Activated CD8-positive, alpha-beta T cell treated with anti-CD3 and anti-CD28 coated beads, Interleukin-2, amount 10 ng/mL, durations not matched to agents 7 days and 5 days (primary cell): Measurements from ENCODE around the gene L3MBTL4. TPM values are rescaled to one million over a fixed set of nuclear protein-coding genes. Genes with fewer than 3 reads are reported as not detected.

Source experiments
- ATAC-seq: fragments of 150-1000 bp; cut with Tn5 transposase; one replicate; pipeline ENCODE4 v1.10.0; 2021; ENCODE audit warnings: moderate library complexity
- CTCF ChIA-PET: fragments of 350-600 bp; sonication (Branson Sonifier 250); formaldehyde crosslinking; loops from one replicate; lab custom pipeline; 2021; ENCODE audit warnings: antibody characterized with exemption; lab: Charles Lee
- POLR2A ChIA-PET: fragments of 350-600 bp; sonication (Branson Sonifier 250); formaldehyde crosslinking; loops from one replicate; lab custom pipeline; 2021; ENCODE audit warnings: antibody characterized with exemption; lab: Charles Lee
- DNase-seq: peaks from one replicate; pipeline ENCODE4 v3.0.0-alpha.2; 2020
- H3K27ac Mint-ChIP-seq: one replicate; pipeline ENCODE4 v1.8.0; 2021; ENCODE audit warnings: mild to moderate bottlenecking, mixed read lengths
- H3K27me3 Mint-ChIP-seq: one replicate; pipeline ENCODE4 v1.8.0; 2021; ENCODE audit warnings: low read depth, mixed read lengths
- H3K36me3 Mint-ChIP-seq: one replicate; pipeline ENCODE4 v1.8.0; 2021; ENCODE audit warnings: low read depth, mixed read lengths
- H3K4me1 Mint-ChIP-seq: one replicate; pipeline ENCODE4 v1.8.0; 2021; ENCODE audit warnings: low read depth, mixed read lengths
- H3K4me3 Mint-ChIP-seq: one replicate; pipeline ENCODE4 v1.8.0; 2021; ENCODE audit warnings: mild to moderate bottlenecking, mixed read lengths
- H3K9me3 Mint-ChIP-seq: one replicate; pipeline ENCODE4 v1.8.0; 2022; ENCODE audit warnings: mixed read lengths; ENCODE audit not compliant: insufficient read depth
- total RNA-seq, 2 experiments: library from RNA; stranded (reverse); gene quantifications; one replicate each; pipeline ENCODE4 v1.2.3, GENCODE V29; 2021

Gene L3MBTL4
- total RNA-seq, 2 experiments from 2014 or later = not detected

DNA sequence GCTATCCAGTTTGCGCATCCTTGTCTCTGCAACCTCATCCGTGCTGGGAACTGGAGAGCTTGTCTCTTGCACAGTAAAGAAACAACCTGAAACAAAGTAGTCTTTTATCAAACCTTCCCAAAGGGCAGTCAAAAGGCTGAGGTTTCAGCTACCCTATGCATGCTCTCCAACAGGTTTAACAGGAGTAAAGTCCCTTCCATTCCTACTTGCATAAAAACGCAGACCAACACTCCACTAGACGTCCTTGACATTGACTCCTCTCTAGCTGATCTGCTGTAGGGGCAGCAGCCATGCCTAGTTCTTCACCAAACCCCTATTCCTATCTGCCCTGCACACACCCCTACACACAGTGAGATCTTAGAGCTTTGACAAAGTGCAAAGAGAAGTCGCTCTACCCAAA, 41.5 kb downstream of the L3MBTL4 start:
- Mint-ChIP-seq H3K36me3 (no peaks in the 10 kb centered on the region), H3K27me3 (no peaks in the 10 kb centered on the region), H3K4me1 (no peaks in the 10 kb centered on the region), H3K4me3 (no peak overlapping the region), H3K9me3 (no peaks in the 10 kb centered on the region), H3K27ac (no peak overlapping the region)
- ATAC-seq = no peak
- no peak for DNase-seq
- POLR2A ChIA-PET = no interaction called here
- CTCF ChIA-PET = no interaction called here

DNA sequence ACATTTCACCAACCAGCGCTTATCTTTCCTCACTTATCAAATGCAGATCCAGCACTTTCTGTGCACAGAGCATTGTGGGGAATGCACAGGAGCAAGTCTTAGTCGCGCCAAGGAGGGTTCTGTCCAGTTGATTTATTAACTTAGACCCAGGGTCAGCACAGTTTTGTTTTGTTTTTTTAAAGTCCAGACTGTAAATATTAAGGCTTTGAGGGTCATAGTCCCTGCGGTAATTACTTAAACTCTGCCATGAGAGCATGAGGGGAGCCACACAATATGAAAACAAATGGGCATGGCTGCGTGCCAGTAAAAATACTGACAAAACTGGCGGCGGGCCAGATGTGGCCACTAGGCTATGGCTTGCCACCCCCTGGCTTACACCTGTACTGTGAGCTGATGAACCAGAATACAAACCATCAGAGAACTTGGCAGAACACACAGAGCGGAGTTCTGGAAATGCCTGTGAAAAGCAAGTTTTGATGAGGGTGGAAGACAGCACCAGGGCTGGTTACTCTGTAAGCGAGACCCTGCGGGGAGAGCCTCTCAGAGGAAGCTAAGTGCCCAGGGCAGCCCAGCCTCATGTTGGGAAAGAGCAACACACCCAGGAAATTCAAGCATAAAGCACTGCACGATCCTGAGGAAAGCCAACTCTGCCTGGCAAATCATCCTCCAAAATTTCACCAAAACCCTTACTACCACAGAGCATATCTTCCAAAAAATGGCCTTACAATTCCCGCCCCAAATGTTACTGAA, 43.6 kb downstream of the L3MBTL4 start:
- Mint-ChIP-seq H3K4me3 (no peak overlapping the region), H3K27ac (no peak overlapping the region), H3K9me3 (no peaks in the 10 kb centered on the region), H3K36me3 (no peaks in the 10 kb centered on the region), H3K4me1 (no peaks in the 10 kb centered on the region), H3K27me3 (no peaks in the 10 kb centered on the region)
- no peak for ATAC-seq
- DNase-seq = no peak
- CTCF ChIA-PET = no interaction called here
- POLR2A ChIA-PET = no interaction called here

DNA sequence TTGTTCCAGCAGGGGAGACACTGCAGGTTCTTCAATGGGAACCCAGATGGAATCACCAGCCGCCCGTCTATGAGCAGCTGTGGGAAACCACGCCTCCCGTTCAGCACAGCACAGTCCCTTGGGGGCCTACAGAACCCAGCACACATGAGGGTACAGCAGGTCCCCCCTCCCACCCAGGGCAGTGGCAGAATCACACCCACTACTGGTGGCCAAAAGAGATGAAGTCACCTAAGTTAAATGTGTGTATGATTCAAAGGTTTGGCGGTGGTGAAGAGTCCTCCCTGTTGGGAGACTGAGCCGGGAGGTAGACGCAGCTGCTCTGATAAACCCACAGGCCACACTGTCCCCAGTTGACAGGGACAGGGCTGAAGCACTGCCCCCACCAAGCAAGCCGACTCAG, 44.3 kb downstream of the L3MBTL4 start:
- ChIA-PET CTCF (no interaction called here), POLR2A (no interaction called here)
- Mint-ChIP-seq H3K27ac (no peak overlapping the region), H3K27me3 (no peaks in the 10 kb centered on the region), H3K36me3 (no peaks in the 10 kb centered on the region), H3K4me1 (no peaks in the 10 kb centered on the region), H3K4me3 (no peak overlapping the region), H3K9me3 (no peaks in the 10 kb centered on the region)
- no peak for DNase-seq
- ATAC-seq = no peak

DNA sequence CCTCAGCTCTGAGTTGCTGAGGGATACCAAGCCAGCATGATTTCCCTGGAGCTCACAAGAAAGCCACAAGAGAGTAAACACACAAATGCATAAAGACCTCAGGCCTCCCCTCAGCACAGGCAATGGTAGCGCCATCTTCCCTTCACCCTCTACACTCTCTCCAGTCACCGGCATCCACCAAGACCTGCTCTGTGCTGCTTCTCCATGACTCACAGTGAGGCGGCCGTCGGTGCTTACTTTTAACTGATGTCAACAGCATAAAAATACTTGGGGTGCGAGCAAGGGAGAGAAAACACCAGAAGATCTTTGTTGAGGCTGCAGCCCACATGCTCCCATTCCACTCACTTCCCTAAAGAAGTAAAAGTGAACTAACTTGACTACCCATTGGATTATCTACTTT, 46.7 kb downstream of the L3MBTL4 start:
- POLR2A ChIA-PET = no interaction called here
- H3K4me3 Mint-ChIP-seq = no peak overlapping the region
- CTCF ChIA-PET = no interaction called here
- no peaks in the 10 kb centered on the region for H3K27me3 Mint-ChIP-seq
- H3K27ac Mint-ChIP-seq = no peak overlapping the region
- DNase-seq = no peak
- peaks cover 4% of the 10 kb centered on the region for H3K9me3 Mint-ChIP-seq
- ATAC-seq = no peak
- no peaks in the 10 kb centered on the region for H3K4me1 Mint-ChIP-seq
- H3K36me3 Mint-ChIP-seq = no peaks in the 10 kb centered on the region

DNA sequence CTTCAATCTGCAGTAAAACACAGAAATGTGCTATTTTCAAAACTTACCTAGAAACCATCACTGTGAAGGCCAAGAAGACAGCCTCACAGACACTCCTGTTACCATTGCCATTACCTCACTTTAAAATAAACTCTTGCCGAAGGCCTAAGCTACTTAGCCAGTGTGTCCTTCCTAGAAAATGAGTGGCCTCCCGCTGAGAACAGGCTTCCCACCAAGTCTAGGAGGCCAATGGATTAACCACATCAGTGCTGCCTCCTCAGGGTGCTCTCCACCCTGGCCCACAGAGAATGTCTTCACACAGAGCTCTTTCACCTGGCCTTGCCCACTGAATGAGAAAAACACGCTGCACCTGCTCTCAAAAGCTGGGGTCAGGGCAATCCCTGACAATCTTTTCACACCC, 47.5 kb downstream of the L3MBTL4 start:
- H3K27ac Mint-ChIP-seq = no peak overlapping the region
- peaks cover 4% of the 10 kb centered on the region for H3K9me3 Mint-ChIP-seq
- H3K27me3 Mint-ChIP-seq = no peaks in the 10 kb centered on the region
- ChIA-PET POLR2A (no interaction called here), CTCF (no interaction called here)
- DNase-seq = no peak
- ATAC-seq = no peak
- H3K4me3 Mint-ChIP-seq = no peak overlapping the region
- no peaks in the 10 kb centered on the region for H3K36me3 Mint-ChIP-seq
- H3K4me1 Mint-ChIP-seq = no peaks in the 10 kb centered on the region

DNA sequence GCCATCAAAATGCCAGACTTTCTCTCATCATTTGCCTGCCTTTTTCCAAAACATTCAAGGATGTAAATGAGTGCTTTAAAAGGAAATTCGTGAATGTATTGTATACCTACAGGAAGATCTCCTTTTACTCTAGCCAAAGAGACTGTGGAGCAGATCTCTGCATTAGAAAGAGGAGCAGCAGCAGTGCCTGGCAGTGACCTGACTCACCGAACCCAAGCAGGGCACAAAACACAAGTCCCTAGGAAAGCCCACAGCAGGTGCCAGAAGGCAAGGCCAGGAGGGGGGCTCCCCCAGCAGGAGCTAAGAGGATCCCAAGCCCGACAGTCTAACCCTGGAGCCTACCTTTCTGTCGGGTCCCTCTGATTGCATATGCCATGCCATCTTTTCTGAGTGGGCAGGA, 47.9 kb downstream of the L3MBTL4 start:
- H3K9me3 Mint-ChIP-seq = peaks cover 4% of the 10 kb centered on the region
- ATAC-seq (no peak), DNase-seq (no peak)
- POLR2A ChIA-PET = no interaction called here
- H3K4me3 Mint-ChIP-seq = no peak overlapping the region
- H3K27ac Mint-ChIP-seq = no peak overlapping the region
- no peaks in the 10 kb centered on the region for H3K36me3 Mint-ChIP-seq
- CTCF ChIA-PET = no interaction called here
- no peaks in the 10 kb centered on the region for H3K27me3 Mint-ChIP-seq
- H3K4me1 Mint-ChIP-seq = no peaks in the 10 kb centered on the region

DNA sequence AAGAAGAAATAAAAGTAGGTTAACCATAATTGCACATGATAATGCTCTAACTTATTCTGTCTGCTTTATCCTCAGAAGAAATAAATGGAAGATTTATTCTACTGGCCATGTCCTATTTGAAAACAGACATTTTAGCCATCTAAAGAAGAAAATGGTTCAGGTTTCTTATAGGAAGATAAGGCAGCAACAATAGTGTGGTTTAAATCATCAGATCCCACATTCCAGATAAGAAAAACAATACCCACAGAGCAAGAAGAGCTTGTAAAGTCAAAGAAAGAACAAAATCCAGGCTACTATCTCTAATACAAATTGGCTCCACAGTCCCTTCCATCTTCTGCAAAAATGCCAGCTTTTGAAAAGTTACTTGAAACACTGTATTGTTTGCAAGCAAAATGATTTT, 49.3 kb downstream of the L3MBTL4 start:
- Mint-ChIP-seq H3K4me3 (no peak overlapping the region), H3K36me3 (no peaks in the 10 kb centered on the region)
- CTCF ChIA-PET = no interaction called here

DNA sequence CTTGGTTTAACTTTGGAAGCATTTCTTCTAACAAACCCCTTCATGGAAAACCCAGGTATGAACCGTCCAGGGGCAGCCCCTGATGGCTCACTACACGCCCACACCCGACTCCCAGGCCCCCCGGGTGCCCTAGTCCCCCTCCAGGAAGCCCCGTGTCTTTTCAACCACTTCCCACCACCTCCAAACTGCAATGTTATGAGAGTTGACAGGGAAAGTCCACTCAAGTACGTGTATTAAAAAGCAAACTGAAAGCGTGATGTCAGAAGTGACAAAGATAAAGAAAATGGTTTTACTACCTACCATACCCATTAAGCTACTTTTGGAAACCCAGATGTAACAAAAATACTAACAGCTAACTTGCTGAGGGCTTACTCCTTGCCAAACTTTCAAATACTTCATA, 51.5 kb downstream of the L3MBTL4 start:
- POLR2A ChIA-PET = no interaction called here
- H3K4me3 Mint-ChIP-seq = no peak overlapping the region
- CTCF ChIA-PET = no interaction called here
- no peaks in the 10 kb centered on the region for H3K4me1 Mint-ChIP-seq
- DNase-seq = no peak
- no peaks in the 10 kb centered on the region for H3K27me3 Mint-ChIP-seq
- no peak overlapping the region for H3K27ac Mint-ChIP-seq
- ATAC-seq = no peak
- H3K9me3 Mint-ChIP-seq = peaks cover 4% of the 10 kb centered on the region
- no peaks in the 10 kb centered on the region for H3K36me3 Mint-ChIP-seq

More for the DNA sequence above, 49.3 kb downstream of the L3MBTL4 start:
- Mint-ChIP-seq H3K9me3 (peaks cover 4% of the 10 kb centered on the region), H3K27ac (no peak overlapping the region), H3K4me1 (no peaks in the 10 kb centered on the region), H3K27me3 (no peaks in the 10 kb centered on the region)
- POLR2A ChIA-PET = no interaction called here
- ATAC-seq (no peak), DNase-seq (no peak)

DNA sequence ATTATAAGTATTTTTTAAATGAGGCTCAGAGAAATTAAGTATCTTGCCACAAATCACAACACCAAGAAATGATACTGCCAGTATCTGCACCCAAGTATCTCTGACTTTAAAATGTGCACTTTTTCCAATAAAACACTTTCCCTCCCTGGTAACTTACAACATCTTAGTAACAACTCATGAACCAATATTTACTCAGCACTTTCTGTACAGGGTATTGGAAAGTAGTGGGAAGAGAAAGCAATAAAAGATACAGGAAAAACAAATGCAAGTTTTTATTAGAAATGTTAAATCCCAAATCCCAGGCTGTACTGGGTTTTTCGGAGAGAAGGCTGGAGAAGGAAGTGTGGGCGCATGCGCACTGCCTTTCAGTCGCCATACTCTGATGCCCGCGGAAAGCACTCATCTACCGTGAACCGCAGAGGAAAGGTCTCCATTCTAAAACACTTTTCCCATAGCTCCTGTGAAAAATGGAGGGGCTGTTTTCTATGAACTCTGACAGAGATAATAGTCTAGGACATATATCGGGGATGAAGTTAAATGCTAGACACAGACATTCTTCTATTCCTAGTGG, 52.1 kb downstream of the L3MBTL4 start:
- ChIA-PET POLR2A (no interaction called here), CTCF (no interaction called here)
- Mint-ChIP-seq H3K4me3 (no peak overlapping the region), H3K27me3 (no peaks in the 10 kb centered on the region), H3K36me3 (no peaks in the 10 kb centered on the region), H3K9me3 (peaks cover 4% of the 10 kb centered on the region), H3K27ac (no peak overlapping the region), H3K4me1 (no peaks in the 10 kb centered on the region)
- no peak for DNase-seq
- ATAC-seq = no peak

DNA sequence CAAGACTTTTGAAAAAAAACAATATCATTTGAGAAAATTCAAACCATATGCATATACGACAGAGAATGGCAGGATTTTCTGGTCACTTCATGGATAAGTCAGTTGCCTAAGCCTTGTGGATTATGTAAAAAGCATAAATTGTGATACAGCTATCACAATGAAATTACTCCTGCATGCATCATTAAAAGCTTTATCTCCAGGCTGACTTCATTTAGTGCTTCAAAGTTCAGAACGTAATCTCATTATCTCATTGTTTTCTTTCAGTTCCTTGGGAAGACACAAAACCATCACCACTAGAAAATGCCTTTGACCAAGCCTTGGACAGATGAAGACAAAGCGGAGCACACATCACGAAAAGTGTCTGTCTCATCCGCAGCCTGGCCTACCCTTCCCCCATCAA, 57.0 kb downstream of the L3MBTL4 start:
- ATAC-seq (no peak), DNase-seq (no peak)
- H3K9me3 Mint-ChIP-seq = no peaks in the 10 kb centered on the region
- H3K36me3 Mint-ChIP-seq = no peaks in the 10 kb centered on the region
- H3K27ac Mint-ChIP-seq = no peak overlapping the region
- H3K27me3 Mint-ChIP-seq = no peaks in the 10 kb centered on the region
- no peaks in the 10 kb centered on the region for H3K4me1 Mint-ChIP-seq
- ChIA-PET CTCF (interaction anchor here (0.5 kb wide), 1 partner anchor 332 kb away, joined by 3 read pairs; no protein-coding TSS in a partner anchor), POLR2A (no interaction called here)
- H3K4me3 Mint-ChIP-seq = no peak overlapping the region

DNA sequence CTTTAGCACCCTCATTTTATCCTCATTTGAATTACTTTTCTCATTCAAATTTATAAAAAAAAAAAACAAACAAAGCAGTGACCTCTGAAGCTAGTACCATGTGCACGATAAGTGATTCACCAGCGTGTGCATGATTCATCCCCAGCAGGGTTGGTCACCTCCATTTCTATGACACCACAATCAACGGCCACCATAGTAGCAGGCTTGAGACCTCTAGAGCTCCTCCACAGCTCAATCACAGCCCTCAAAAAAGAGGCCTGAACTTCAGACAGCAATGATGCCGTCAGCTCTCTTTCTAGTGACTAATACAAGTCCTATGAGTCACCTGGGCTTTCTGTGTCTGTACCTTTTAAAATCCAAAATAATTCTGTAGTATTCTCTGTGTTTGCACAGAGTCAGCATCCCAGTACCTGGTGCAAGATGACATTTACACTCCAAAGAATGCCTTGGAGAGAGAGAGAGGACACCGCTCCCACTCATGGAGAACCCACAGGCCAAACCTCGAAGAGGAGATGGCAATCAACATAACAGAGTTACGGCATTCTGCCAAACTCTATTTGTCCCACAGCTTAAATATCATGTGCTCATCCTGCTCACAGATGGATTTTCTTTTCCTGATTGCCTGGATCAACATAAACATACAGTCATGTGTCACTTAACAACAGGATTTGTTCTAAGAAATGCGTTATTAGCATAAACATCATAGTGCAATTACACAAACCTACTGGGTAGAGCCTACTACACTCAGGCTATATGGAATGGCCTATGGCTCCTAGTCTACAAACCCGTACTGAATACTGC, 58.7 kb downstream of the L3MBTL4 start:
- CTCF ChIA-PET = no interaction called here
- ATAC-seq = no peak

DNA sequence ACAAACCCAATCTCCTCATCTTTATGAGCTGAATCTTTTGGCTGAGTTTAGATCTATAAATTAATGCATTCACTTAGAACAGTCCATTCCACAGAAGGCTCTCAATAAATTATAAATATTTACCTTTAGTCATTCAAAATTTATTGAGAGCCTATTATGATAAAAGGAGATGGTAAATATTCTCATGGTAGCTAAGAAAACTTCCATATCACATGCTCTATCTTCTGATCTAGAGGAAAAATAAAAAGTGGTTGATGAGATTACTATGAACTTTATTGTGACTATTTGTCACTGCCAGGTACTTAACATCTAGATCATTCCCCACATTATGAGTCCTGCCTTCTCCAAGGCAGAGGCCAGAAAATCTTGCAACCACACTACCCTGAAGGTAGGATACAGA, 62.4 kb downstream of the L3MBTL4 start:
- ChIA-PET CTCF (no interaction called here), POLR2A (no interaction called here)
- DNase-seq = no peak
- no peaks in the 10 kb centered on the region for H3K36me3 Mint-ChIP-seq
- H3K27ac Mint-ChIP-seq = no peak overlapping the region
- no peaks in the 10 kb centered on the region for H3K4me1 Mint-ChIP-seq
- no peak for ATAC-seq
- no peak overlapping the region for H3K4me3 Mint-ChIP-seq
- no peaks in the 10 kb centered on the region for H3K27me3 Mint-ChIP-seq
- peaks cover 5% of the 10 kb centered on the region for H3K9me3 Mint-ChIP-seq

More for the DNA sequence above, 58.7 kb downstream of the L3MBTL4 start:
- POLR2A ChIA-PET = no interaction called here
- no peaks in the 10 kb centered on the region for H3K9me3 Mint-ChIP-seq
- no peaks in the 10 kb centered on the region for H3K4me1 Mint-ChIP-seq
- H3K27ac Mint-ChIP-seq = no peak overlapping the region
- no peaks in the 10 kb centered on the region for H3K27me3 Mint-ChIP-seq
- H3K4me3 Mint-ChIP-seq = no peak overlapping the region
- no peaks in the 10 kb centered on the region for H3K36me3 Mint-ChIP-seq
- DNase-seq = no peak
